Sigmoid colon (tissue), 4 donors: ENCODE results near the gene CPB1.

Source experiments
- CTCF ChIP-seq, 4 experiments: fragments of 450-650 bp in 3 of 4; fragments of 200-600 bp in 1 of 4; IDR thresholded peaks; one replicate each; pipeline ENCODE4 v1.5.1; 2016 to 2019; ENCODE audit warnings: antibody characterized with exemption in 4 of 4, mild to moderate bottlenecking in 3 of 4, moderate library complexity in 2 of 4
- POLR2A ChIP-seq, 2 donors: fragments of 450-650 bp; IDR thresholded peaks; one replicate each; pipeline ENCODE4 v1.6.1; 2016; ENCODE audit warnings: antibody characterized with exemption in 2 of 2, mild to moderate bottlenecking in 2 of 2, moderate library complexity in 2 of 2
- POLR2AphosphoS5 ChIP-seq, 4 donors: sonication (generic); formaldehyde crosslinking; IDR thresholded peaks; one replicate each; pipeline ENCODE4 v1.6.1; 2017; ENCODE audit warnings: antibody characterized with exemption in 4 of 4

GRCh38 chr3:148896062-148896461, 68.5 kb downstream of the CPB1 start:
- no peak for TF ChIP-seq POLR2A (IDR thresholded peaks at IDR 0.05)
- TF ChIP-seq POLR2AphosphoS5 (IDR thresholded peaks at IDR 0.05) = no peak
- no peak for TF ChIP-seq CTCF (IDR thresholded peaks at IDR 0.05)
